Progenitor cell of endocrine pancreas (in vitro differentiated cells): ENCODE data around the gene MS4A18. TPM values are rescaled to one million over a fixed set of nuclear protein-coding genes. Genes with fewer than 3 reads are reported as not detected.
"Not testable (repeated sequence)": the region's sequence is repeated elsewhere in the genome, so short reads cannot be mapped to it uniquely, and the experiment has no call there.

Experiments used
- DNase-seq: peaks from one replicate; pipeline ENCODE4 v3.0.0; 2021; ENCODE audit warnings: low spot score; ENCODE audit not compliant: unreplicated experiment
- H3K27ac Mint-ChIP-seq: 2 replicates; pipeline ENCODE4 v1.8.0; 2021; ENCODE audit warnings: mild to moderate bottlenecking, moderate library complexity, mixed read lengths
- H3K27me3 Mint-ChIP-seq: 2 replicates; pipeline ENCODE4 v1.8.0; 2021; ENCODE audit warnings: mixed read lengths
- H3K36me3 Mint-ChIP-seq: 2 replicates; pipeline ENCODE4 v1.8.0; 2022; ENCODE audit warnings: mixed read lengths; ENCODE audit not compliant: insufficient read depth
- H3K4me1 Mint-ChIP-seq: 2 replicates; pipeline ENCODE4 v1.8.0; 2021; ENCODE audit warnings: low read depth, mixed read lengths
- H3K4me3 Mint-ChIP-seq: 2 replicates; pipeline ENCODE4 v1.8.0; 2021; ENCODE audit warnings: low read depth, mild to moderate bottlenecking, moderate library complexity, mixed read lengths
- H3K9me3 Mint-ChIP-seq: 2 replicates; pipeline ENCODE4 v1.8.0; 2021; ENCODE audit warnings: low read depth, mixed read lengths
- total RNA-seq: library from RNA; stranded (reverse); gene quantifications from 2 replicates; pipeline ENCODE4 v1.2.1, GENCODE V29; 2021
- TF ChIP-seq, protein P1 (sequence below): fragments of 200-600 bp; sonication (generic); IDR thresholded peaks from one replicate; pipeline ENCODE4 v1.5.0; 2021; ENCODE audit warnings: antibody characterized with exemption, mild to moderate bottlenecking; ENCODE audit not compliant: unreplicated experiment

The MS4A18 gene
- total RNA-seq, 1 donor from 2014 or later, result not detected

GRCh38 chr11:60705895-60706294 is 18.6 kb upstream of the MS4A18 start:
- Mint-ChIP-seq H3K4me3 (no peak overlapping the region), H3K36me3 (no peaks in the 10 kb centered on the region), H3K4me1 (peaks cover 7% of the 10 kb centered on the region), H3K27ac (no peak overlapping the region), H3K9me3 (no peaks in the 10 kb centered on the region), H3K27me3 (no peaks in the 10 kb centered on the region)
- TF ChIP-seq, protein P1, sequence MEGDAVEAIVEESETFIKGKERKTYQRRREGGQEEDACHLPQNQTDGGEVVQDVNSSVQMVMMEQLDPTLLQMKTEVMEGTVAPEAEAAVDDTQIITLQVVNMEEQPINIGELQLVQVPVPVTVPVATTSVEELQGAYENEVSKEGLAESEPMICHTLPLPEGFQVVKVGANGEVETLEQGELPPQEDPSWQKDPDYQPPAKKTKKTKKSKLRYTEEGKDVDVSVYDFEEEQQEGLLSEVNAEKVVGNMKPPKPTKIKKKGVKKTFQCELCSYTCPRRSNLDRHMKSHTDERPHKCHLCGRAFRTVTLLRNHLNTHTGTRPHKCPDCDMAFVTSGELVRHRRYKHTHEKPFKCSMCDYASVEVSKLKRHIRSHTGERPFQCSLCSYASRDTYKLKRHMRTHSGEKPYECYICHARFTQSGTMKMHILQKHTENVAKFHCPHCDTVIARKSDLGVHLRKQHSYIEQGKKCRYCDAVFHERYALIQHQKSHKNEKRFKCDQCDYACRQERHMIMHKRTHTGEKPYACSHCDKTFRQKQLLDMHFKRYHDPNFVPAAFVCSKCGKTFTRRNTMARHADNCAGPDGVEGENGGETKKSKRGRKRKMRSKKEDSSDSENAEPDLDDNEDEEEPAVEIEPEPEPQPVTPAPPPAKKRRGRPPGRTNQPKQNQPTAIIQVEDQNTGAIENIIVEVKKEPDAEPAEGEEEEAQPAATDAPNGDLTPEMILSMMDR, result no peak
- no peak for DNase-seq

GRCh38 chr11:60706931-60707330 is 17.6 kb upstream of the MS4A18 start:
- no peaks in the 10 kb centered on the region for H3K9me3 Mint-ChIP-seq
- H3K4me1 Mint-ChIP-seq, result no peaks in the 10 kb centered on the region
- no peaks in the 10 kb centered on the region for H3K36me3 Mint-ChIP-seq
- no peaks in the 10 kb centered on the region for H3K27me3 Mint-ChIP-seq
- no peak overlapping the region for H3K27ac Mint-ChIP-seq
- no peak overlapping the region for H3K4me3 Mint-ChIP-seq
- no peak for DNase-seq
- TF ChIP-seq, protein P1, result no peak

DNA sequence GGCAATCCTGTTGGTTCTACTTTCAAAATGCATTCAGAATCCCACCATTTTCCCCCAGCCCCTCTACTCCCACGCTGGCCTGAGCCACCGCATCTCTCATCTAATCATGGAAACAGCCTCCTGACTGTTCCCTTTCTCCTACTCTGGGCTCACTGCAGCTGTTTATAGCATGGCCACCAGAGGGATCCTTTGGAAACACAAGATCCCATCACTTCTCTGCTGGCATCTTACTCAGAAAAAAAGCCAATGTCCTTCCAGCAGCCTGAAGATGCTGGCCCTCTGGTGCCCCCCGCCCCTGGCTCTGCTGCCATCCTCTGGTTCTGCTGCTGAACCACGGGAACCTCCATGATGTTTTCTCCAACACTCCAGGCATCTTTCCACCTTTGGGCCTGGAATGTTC is 14.0 kb upstream of the MS4A18 start:
- no peak overlapping the region for H3K4me3 Mint-ChIP-seq
- H3K27ac Mint-ChIP-seq, result no peak overlapping the region
- peaks cover 2% of the 10 kb centered on the region for H3K4me1 Mint-ChIP-seq
- TF ChIP-seq, protein P1, result no peak
- no peaks in the 10 kb centered on the region for H3K36me3 Mint-ChIP-seq
- DNase-seq, result no peak
- no peaks in the 10 kb centered on the region for H3K9me3 Mint-ChIP-seq
- no peaks in the 10 kb centered on the region for H3K27me3 Mint-ChIP-seq

- Mint-ChIP-seq H3K9me3 (no peaks in the 10 kb centered on the region), H3K27ac (peak overlapping the region; percentile 29), H3K4me3 (no peak overlapping the region), H3K27me3 (peaks cover 3% of the 10 kb centered on the region), H3K4me1 (peaks cover 2% of the 10 kb centered on the region), H3K36me3 (no peaks in the 10 kb centered on the region)
- TF ChIP-seq, protein P1, result no peak
- DNase-seq, result no peak
Observed at GRCh38 chr11:60711276-60711675, 13.2 kb upstream of the MS4A18 start.

DNA sequence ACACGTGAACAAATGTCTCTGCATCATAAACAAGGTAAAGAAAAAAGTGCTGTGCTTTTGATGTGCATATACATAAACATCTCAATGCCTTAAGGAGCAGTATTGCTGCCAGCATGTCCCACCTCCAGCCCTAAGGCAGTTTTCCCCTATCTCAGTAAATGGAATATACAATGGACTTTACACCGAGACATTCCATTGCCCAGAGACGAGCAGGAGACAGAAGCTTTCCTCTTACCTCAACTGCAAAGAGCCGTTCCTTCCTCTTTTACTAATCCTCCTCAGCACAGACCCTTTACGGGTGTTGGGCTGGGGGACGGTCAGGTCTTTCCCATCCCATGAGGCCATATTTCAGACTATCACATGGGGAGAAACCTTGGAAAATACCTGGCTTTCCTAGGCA is 11.1 kb upstream of the MS4A18 start:
- not testable (repeated sequence) for H3K4me1 Mint-ChIP-seq, H3K27me3 Mint-ChIP-seq, DNase-seq, H3K27ac Mint-ChIP-seq, H3K36me3 Mint-ChIP-seq, H3K4me3 Mint-ChIP-seq, H3K9me3 Mint-ChIP-seq

GRCh38 chr11:60717956-60718355 is 6.6 kb upstream of the MS4A18 start:
- no peak for DNase-seq
- Mint-ChIP-seq H3K36me3 (no peaks in the 10 kb centered on the region), H3K27me3 (peaks cover 13% of the 10 kb centered on the region), H3K4me1 (no peaks in the 10 kb centered on the region), H3K4me3 (no peak overlapping the region), H3K9me3 (no peaks in the 10 kb centered on the region), H3K27ac (no peak overlapping the region)
- TF ChIP-seq, protein P1, result no peak
